ENCODE data around the gene NOB1.

GRCh38 chr16:69711115-69711740 is 43.5 kb downstream of the NOB1 start:
- TF ChIP-seq CTCF (IDR thresholded peaks at IDR 0.05) = no peak
- no peak for TF ChIP-seq POLR2A (IDR thresholded peaks at IDR 0.05)
- TF ChIP-seq POLR2AphosphoS5 (IDR thresholded peaks at IDR 0.05) = peak; percentile 48
- TF ChIP-seq EP300 (IDR thresholded peaks at IDR 0.05) = no peak
